ENCODE measurements around the gene STXBP1. TPM values are rescaled to one million over a fixed set of nuclear protein-coding genes. Genes with fewer than 3 reads are reported as not detected.

The STXBP1 gene
- total RNA-seq, 6 experiments from 2014 or later: 1.8 to 13.5 (median 4.1) TPM

DNA sequence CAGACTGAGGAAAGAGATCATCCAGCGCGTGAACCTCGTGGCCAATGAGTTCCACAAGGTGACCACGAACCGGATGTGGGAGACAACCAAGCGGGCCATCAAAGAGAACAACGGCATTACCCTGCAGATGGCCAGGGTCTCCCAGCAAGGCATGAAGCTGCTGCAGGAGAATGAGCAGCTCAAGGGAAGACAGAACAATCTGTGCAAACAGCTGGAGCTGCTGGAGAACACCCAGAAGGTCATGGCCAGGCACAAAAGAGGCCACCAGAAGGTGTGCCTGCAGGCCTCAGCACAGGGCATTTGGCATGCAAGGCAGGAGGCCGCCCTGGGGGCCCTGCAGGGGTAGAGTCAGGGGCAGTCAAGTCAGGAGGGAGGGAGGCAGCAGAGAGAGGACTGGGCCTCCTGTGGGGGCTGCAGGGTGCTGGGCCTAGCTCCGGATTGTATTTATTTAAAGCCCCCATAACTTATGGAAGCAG is 99.2 kb downstream of the STXBP1 start:
- ATAC-seq: no peak
- Histone ChIP-seq H3K36me3 (no peaks in the 10 kb centered on the region), H3K9me3 (no peaks in the 10 kb centered on the region), H3K27me3 (no peaks in the 10 kb centered on the region), H3K27ac (no peak overlapping the region), H3K4me3 (no peak overlapping the region), H3K4me1 (peaks cover 0 to 4% (median 0%) of the 10 kb centered on the region in 4 donors)
- intact Hi-C loops (cut with DNase I): no loop called here
- no peak for DNase-seq
- WGBS (ENCODE audit: insufficient coverage, low coverage, low lambda C conversion rate, missing lambda C conversion rate): 82% methylated on average over 4 of the region's 9 CpGs
- no peak for TF ChIP-seq CTCF (IDR thresholded peaks at IDR 0.05)
- no peak for TF ChIP-seq POLR2A (IDR thresholded peaks at IDR 0.05)

GRCh38 chr9:127711831-127712274 is 99.8 kb downstream of the STXBP1 start:
- no peak overlapping the region for H3K27ac ChIP-seq
- no peaks in the 10 kb centered on the region for H3K9me3 ChIP-seq
- peaks cover 0 to 5% (median 0%) of the 10 kb centered on the region in 4 donors for H3K4me1 ChIP-seq
- no peak for TF ChIP-seq CTCF (IDR thresholded peaks at IDR 0.05)
- TF ChIP-seq POLR2A (IDR thresholded peaks at IDR 0.05): no peak
- H3K36me3 ChIP-seq: no peaks in the 10 kb centered on the region
- no peak overlapping the region for H3K4me3 ChIP-seq
- DNase-seq (peak in 1 of 3 donors; percentile 45), ATAC-seq (no peak)
- H3K27me3 ChIP-seq: no peaks in the 10 kb centered on the region
- no CpG with 5 or more reads among the region's 11 CpGs for WGBS (ENCODE audit: insufficient coverage, low coverage, low lambda C conversion rate, missing lambda C conversion rate)
- intact Hi-C loops (cut with DNase I): no loop called here

- no peak for TF ChIP-seq CTCF (IDR thresholded peaks at IDR 0.05)
- no peak for TF ChIP-seq POLR2A (IDR thresholded peaks at IDR 0.05)
- H3K27ac ChIP-seq: no peak overlapping the region
- WGBS (ENCODE audit: insufficient coverage, low coverage, low lambda C conversion rate, missing lambda C conversion rate): 71% methylated on average over 5 of the region's 11 CpGs
- no peaks in the 10 kb centered on the region for H3K9me3 ChIP-seq
- peaks cover 0 to 5% (median 0%) of the 10 kb centered on the region in 4 donors for H3K4me1 ChIP-seq
- H3K36me3 ChIP-seq: no peaks in the 10 kb centered on the region
- no peak overlapping the region for H3K4me3 ChIP-seq
- H3K27me3 ChIP-seq: no peaks in the 10 kb centered on the region
- no peak for DNase-seq
- intact Hi-C loops (cut with DNase I): no loop called here
- no peak for ATAC-seq
Observed at GRCh38 chr9:127712371-127712770, 100.3 kb downstream of the STXBP1 start.

- TF ChIP-seq POLR2A (IDR thresholded peaks at IDR 0.05) (no peak), CTCF (IDR thresholded peaks at IDR 0.05) (no peak)
- ATAC-seq (no peak), DNase-seq (peak in 1 of 3 donors; percentile 45)
- Histone ChIP-seq H3K9me3 (no peaks in the 10 kb centered on the region), H3K27me3 (no peaks in the 10 kb centered on the region), H3K4me3 (no peak overlapping the region), H3K4me1 (peaks cover 0 to 5% (median 0%) of the 10 kb centered on the region in 4 donors), H3K36me3 (no peaks in the 10 kb centered on the region), H3K27ac (no peak overlapping the region)
- intact Hi-C loops (cut with DNase I): no loop called here
- WGBS (ENCODE audit: insufficient coverage, low coverage, low lambda C conversion rate, missing lambda C conversion rate): no CpG with 5 or more reads among the region's 10 CpGs
Observed at GRCh38 chr9:127712867-127713266, 100.8 kb downstream of the STXBP1 start.

All from right lobe of liver (tissue), 6 donors.